Activated CD8-positive, alpha-beta memory T cell treated with anti-CD3 and anti-CD28 coated beads for 36 hours (primary cell): Measurements from ENCODE around the gene GSTP1. TPM values are rescaled to one million over a fixed set of nuclear protein-coding genes. Genes with fewer than 3 reads are reported as not detected.
"Not testable (repeated sequence)": the region's sequence is repeated elsewhere in the genome, so short reads cannot be mapped to it uniquely, and the experiment has no call there.

ENCODE experiments used
- CTCF ChIA-PET: fragments of 350-600 bp; sonication (Branson Sonifier 250); formaldehyde crosslinking; loops from one replicate; lab custom pipeline; 2021; ENCODE audit warnings: antibody characterized with exemption; lab: Charles Lee
- POLR2A ChIA-PET: fragments of 350-600 bp; sonication (Branson Sonifier 250); formaldehyde crosslinking; loops from one replicate; lab custom pipeline; 2021; ENCODE audit warnings: antibody characterized with exemption; lab: Charles Lee
- total RNA-seq, 2 experiments: library from RNA; stranded (reverse); gene quantifications; one replicate each; pipeline ENCODE4 v1.2.3, GENCODE V29; 2021

The GSTP1 gene
- total RNA-seq, 2 experiments from 2014 or later = 471 to 491 TPM

- CTCF ChIA-PET, POLR2A ChIA-PET: not testable (repeated sequence)
These were observed 5.3 kb downstream of the GSTP1 start for GRCh38 chr11:67588899-67589415.

GRCh38 chr11:67592880-67593564, 9.4 kb downstream of the GSTP1 start:
- POLR2A ChIA-PET = no interaction called here

GRCh38 chr11:67593565-67593905, 9.9 kb downstream of the GSTP1 start:
- ChIA-PET CTCF (interaction anchor here (1.4 kb wide), 1 partner anchor 35 kb away, joined by 3 read pairs; no protein-coding TSS in a partner anchor), POLR2A (no interaction called here)

More at GRCh38 chr11:67592880-67593564, 9.4 kb downstream of the GSTP1 start:
- CTCF ChIA-PET = interaction anchor here (1.1 to 1.4 kb wide), 3 partner anchors 10 to 36 kb away, joined by 3 to 4 read pairs (median 3); partner anchors contain the start of gene GSTP1

- ChIA-PET POLR2A (no interaction called here), CTCF (no interaction called here)
These were observed 10.9 kb downstream of the GSTP1 start for GRCh38 chr11:67594480-67594879.

GRCh38 chr11:67596753-67597300, 13.2 kb downstream of the GSTP1 start:
- CTCF ChIA-PET = no interaction called here
- POLR2A ChIA-PET = no interaction called here

GRCh38 chr11:67597458-67597857, 13.8 kb downstream of the GSTP1 start:
- CTCF ChIA-PET, POLR2A ChIA-PET: not testable (repeated sequence)

GRCh38 chr11:67597963-67598362, 14.4 kb downstream of the GSTP1 start:
- POLR2A ChIA-PET, CTCF ChIA-PET: not testable (repeated sequence)

GRCh38 chr11:67599149-67599548, 15.5 kb downstream of the GSTP1 start:
- ChIA-PET CTCF (no interaction called here), POLR2A (no interaction called here)

- ChIA-PET CTCF (no interaction called here), POLR2A (interaction anchor here (1.1 kb wide), 1 partner anchor 14 kb away, joined by 3 read pairs; no protein-coding TSS in a partner anchor)
These were observed 16.9 kb downstream of the GSTP1 start for GRCh38 chr11:67600324-67601029.

- ChIA-PET POLR2A (interaction anchor here (0.7 to 1.1 kb wide), 2 partner anchors 13 to 21 kb away, joined by 3 to 5 read pairs; no protein-coding TSS in a partner anchor), CTCF (interaction anchor here (1.1 kb wide), 1 partner anchor 17 kb away, joined by 5 read pairs; the partner anchor contains the start of gene GSTP1)
These were observed 17.5 kb downstream of the GSTP1 start for GRCh38 chr11:67601098-67601497.

- CTCF ChIA-PET, POLR2A ChIA-PET: not testable (repeated sequence)
These were observed 20.5 kb downstream of the GSTP1 start for GRCh38 chr11:67604119-67604518.

- ChIA-PET CTCF (no interaction called here), POLR2A (no interaction called here)
These were observed 21.2 kb downstream of the GSTP1 start for GRCh38 chr11:67604815-67605214.

- CTCF ChIA-PET = interaction anchor here (1.0 kb wide), 1 partner anchor 25 kb away, joined by 3 read pairs; no protein-coding TSS in a partner anchor
- POLR2A ChIA-PET = no interaction called here
These were observed 21.8 kb downstream of the GSTP1 start for GRCh38 chr11:67605231-67606011.

- ChIA-PET POLR2A (no interaction called here), CTCF (interaction anchor here (0.6 to 1.0 kb wide), 2 partner anchors 24 to 30 kb away, joined by 3 read pairs; no protein-coding TSS in a partner anchor)
These were observed 22.5 kb downstream of the GSTP1 start for GRCh38 chr11:67606093-67606491.

- ChIA-PET CTCF (interaction anchor here (0.6 to 2.6 kb wide), 3 partner anchors 23 to 30 kb away, joined by 3 to 12 read pairs (median 3); partner anchors contain the start of gene NUDT8), POLR2A (no interaction called here)
These were observed 23.1 kb downstream of the GSTP1 start, which contains the start of gene NDUFV1 for GRCh38 chr11:67606492-67607295. Gene NDUFV1 (plus strand): TSS chr11:67606936. CDS start chr11:67607005, 69 bp downstream.

- POLR2A ChIA-PET = no interaction called here
These were observed 23.9 kb downstream of the GSTP1 start for GRCh38 chr11:67607507-67607906.

GRCh38 chr11:67608486-67608885, 24.9 kb downstream of the GSTP1 start:
- ChIA-PET POLR2A (interaction anchor here (0.6 kb wide), 1 partner anchor 22 kb away, joined by 3 read pairs; no protein-coding TSS in a partner anchor), CTCF (interaction anchor here (2.6 kb wide), 1 partner anchor 21 kb away, joined by 12 read pairs; the partner anchor contains the start of gene NUDT8)

More at GRCh38 chr11:67607507-67607906, 23.9 kb downstream of the GSTP1 start:
- CTCF ChIA-PET = interaction anchor here (2.6 kb wide), 1 partner anchor 22 kb away, joined by 12 read pairs; the partner anchor contains the start of gene NUDT8

- POLR2A ChIA-PET = no interaction called here
These were observed 25.7 kb downstream of the GSTP1 start for GRCh38 chr11:67609316-67609715.

More at GRCh38 chr11:67609316-67609715, 25.7 kb downstream of the GSTP1 start:
- CTCF ChIA-PET = interaction anchor here (2.6 kb wide), 1 partner anchor 20 kb away, joined by 12 read pairs; the partner anchor contains the start of gene NUDT8
